HEK293T (cell line): ENCODE data around the gene KCNQ5.

Experiments used
- ARNT ChIP-seq: fragments of 450-650 bp; IDR thresholded peaks from 2 replicates; pipeline ENCODE4 v1.6.1; 2017; ENCODE audit warnings: mild to moderate bottlenecking
- BHLHE40 ChIP-seq: fragments of 450-650 bp; IDR thresholded peaks from 2 replicates; pipeline ENCODE4 v1.6.1; 2016; ENCODE audit warnings: mild to moderate bottlenecking, moderate library complexity, borderline replicate concordance
- ELF4 ChIP-seq: fragments of 450-650 bp; IDR thresholded peaks from 2 replicates; pipeline ENCODE4 v1.6.1; 2017; ENCODE audit warnings: antibody characterized with exemption
- FOXK2 ChIP-seq: fragments of 450-650 bp; IDR thresholded peaks from 2 replicates; pipeline ENCODE4 v1.6.1; 2016; ENCODE audit warnings: mild to moderate bottlenecking
- FOXM1 ChIP-seq: fragments of 450-650 bp; IDR thresholded peaks from 2 replicates; pipeline ENCODE4 v1.6.1; 2017; ENCODE audit warnings: mild to moderate bottlenecking, borderline replicate concordance
- SP1 ChIP-seq: fragments of 450-650 bp; IDR thresholded peaks from 2 replicates; pipeline ENCODE4 v1.6.1; 2017
- ZNF384 ChIP-seq: fragments of 450-650 bp; IDR thresholded peaks from 2 replicates; pipeline ENCODE4 v1.6.1; 2016

DNA sequence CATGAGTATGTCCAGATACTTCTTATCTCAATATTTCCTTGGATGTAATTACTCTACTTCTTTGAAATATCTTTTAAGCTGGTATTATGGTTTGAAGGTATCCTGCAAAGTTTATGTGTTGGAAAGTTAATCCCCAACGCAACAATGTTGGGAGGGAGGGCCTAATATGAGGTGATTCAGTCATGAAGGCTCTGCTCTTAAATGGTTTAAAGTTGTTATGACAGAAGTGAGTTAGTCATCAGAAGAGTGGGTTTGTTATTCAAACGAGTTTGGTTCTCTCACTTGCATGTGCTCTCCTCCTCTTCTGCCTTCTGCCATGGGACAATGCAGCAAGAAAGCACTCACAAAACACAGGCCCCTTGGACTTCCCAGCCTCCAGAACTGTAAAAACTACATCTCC lies 176.3 kb downstream of the KCNQ5 start:
- no peak for TF ChIP-seq ARNT
- no peak for TF ChIP-seq SP1
- TF ChIP-seq ZNF384 = no peak
- TF ChIP-seq BHLHE40 = no peak
- no peak for TF ChIP-seq ELF4
- no peak for TF ChIP-seq FOXM1
- TF ChIP-seq FOXK2 = no peak
